Gastroesophageal sphincter (tissue), 4 donors: ENCODE measurements around the gene LGALS4. TPM values are rescaled to one million over a fixed set of nuclear protein-coding genes. Genes with fewer than 3 reads are reported as not detected.

Source experiments
- ATAC-seq: fragments of 150-250 bp; one replicate; pipeline ENCODE4 v1.9.1; 2016; ENCODE audit warnings: mild to moderate bottlenecking, moderate library complexity
- H3K27ac ChIP-seq, 4 donors: fragments of 200-600 bp; sonication (generic) in 3 of 4; 1 replicate in 3 of 4; 2 replicates in 1 of 4; pipeline ENCODE4 v1.5.1; 2016 to 2019
- H3K27me3 ChIP-seq: fragments of 200-600 bp; sonication (generic); one replicate; pipeline ENCODE4 v1.5.1; 2019
- H3K36me3 ChIP-seq, 2 donors: fragments of 200-600 bp; sonication (generic); one replicate each; pipeline ENCODE4 v1.5.1; 2019; ENCODE audit warnings: control low read depth in 1 of 2
- H3K4me1 ChIP-seq, 3 donors: fragments of 200-600 bp; sonication (generic); 1 replicate in 2 of 3; 2 replicates in 1 of 3; pipeline ENCODE4 v1.5.1; 2016 to 2019; ENCODE audit warnings: control low read depth in 2 of 3
- H3K4me3 ChIP-seq, 2 donors: fragments of 200-600 bp; sonication (generic); one replicate each; pipeline ENCODE4 v1.5.1; 2019; ENCODE audit warnings: mild to moderate bottlenecking in 1 of 2, moderate library complexity in 1 of 2
- H3K9me3 ChIP-seq, 3 donors: fragments of 200-600 bp; sonication (generic); one replicate each; pipeline ENCODE4 v1.5.1; 2017 to 2019; ENCODE audit warnings: control low read depth in 2 of 3
- EP300 ChIP-seq: sonication (generic); formaldehyde crosslinking; IDR thresholded peaks from one replicate; pipeline ENCODE4 v1.6.1; 2017; ENCODE audit warnings: antibody characterized with exemption, mild to moderate bottlenecking
- POLR2A ChIP-seq, 2 donors: fragments of 450-650 bp; IDR thresholded peaks; one replicate each; pipeline ENCODE4 v1.6.1; 2017; ENCODE audit warnings: antibody characterized with exemption in 2 of 2, mild to moderate bottlenecking in 2 of 2, moderate library complexity in 1 of 2
- POLR2AphosphoS5 ChIP-seq: sonication (generic); formaldehyde crosslinking; IDR thresholded peaks from one replicate; pipeline ENCODE4 v1.6.1; 2017; ENCODE audit warnings: antibody characterized with exemption
- WGBS, 2 donors: methylation state at CpG; one replicate each; pipeline ENCODE4 v1.1.5; 2018; ENCODE audit warnings: low coverage in 1 of 2; 5-methylcytosine and 5-hydroxymethylcytosine counted together
- total RNA-seq, 4 donors: library from RNA; depleted of rRNA; stranded (reverse); fragments of >200 nt; gene quantifications; one replicate each; pipeline ENCODE4 v1.1.0, GENCODE V29; 2016
- TF ChIP-seq, protein P1 (sequence below), 4 experiments: fragments of 200-600 bp in 2 of 4; fragments of 450-650 bp in 2 of 4; sonication (generic) in 1 of 4; IDR thresholded peaks; one replicate each; pipeline ENCODE4 v1.5.1; 2017 to 2019; ENCODE audit warnings: antibody characterized with exemption in 4 of 4, mild to moderate bottlenecking in 2 of 4, moderate library complexity in 2 of 4

Gene LGALS4
- total RNA-seq, 4 donors from 2014 or later, result 0.27 to 1.6 (median 1.1) TPM; not detected in 1

GRCh38 chr19:38853214-38853613, 40.5 kb upstream of the LGALS4 start:
- TF ChIP-seq, protein P1, sequence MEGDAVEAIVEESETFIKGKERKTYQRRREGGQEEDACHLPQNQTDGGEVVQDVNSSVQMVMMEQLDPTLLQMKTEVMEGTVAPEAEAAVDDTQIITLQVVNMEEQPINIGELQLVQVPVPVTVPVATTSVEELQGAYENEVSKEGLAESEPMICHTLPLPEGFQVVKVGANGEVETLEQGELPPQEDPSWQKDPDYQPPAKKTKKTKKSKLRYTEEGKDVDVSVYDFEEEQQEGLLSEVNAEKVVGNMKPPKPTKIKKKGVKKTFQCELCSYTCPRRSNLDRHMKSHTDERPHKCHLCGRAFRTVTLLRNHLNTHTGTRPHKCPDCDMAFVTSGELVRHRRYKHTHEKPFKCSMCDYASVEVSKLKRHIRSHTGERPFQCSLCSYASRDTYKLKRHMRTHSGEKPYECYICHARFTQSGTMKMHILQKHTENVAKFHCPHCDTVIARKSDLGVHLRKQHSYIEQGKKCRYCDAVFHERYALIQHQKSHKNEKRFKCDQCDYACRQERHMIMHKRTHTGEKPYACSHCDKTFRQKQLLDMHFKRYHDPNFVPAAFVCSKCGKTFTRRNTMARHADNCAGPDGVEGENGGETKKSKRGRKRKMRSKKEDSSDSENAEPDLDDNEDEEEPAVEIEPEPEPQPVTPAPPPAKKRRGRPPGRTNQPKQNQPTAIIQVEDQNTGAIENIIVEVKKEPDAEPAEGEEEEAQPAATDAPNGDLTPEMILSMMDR (IDR thresholded peaks at IDR 0.05), result no peak
- TF ChIP-seq POLR2AphosphoS5 (no peak), EP300 (no peak), POLR2A (IDR thresholded peaks at IDR 0.05) (no peak)
- 88 to 100% methylated on average over 4 to 12 of the region's 17 CpGs for WGBS, 2 donors
- Histone ChIP-seq H3K4me1 (peaks cover 0 to 28% (median 10%) of the 10 kb centered on the region in 3 donors), H3K27ac (peak overlapping the region in 3 of 4 donors; percentile 99 to 100 (median 100)), H3K27me3 (no peaks in the 10 kb centered on the region), H3K9me3 (no peaks in the 10 kb centered on the region), H3K36me3 (no peaks in the 10 kb centered on the region), H3K4me3 (peak overlapping the region in 1 of 2 donors; percentile 87)
- ATAC-seq, result no peak

DNA sequence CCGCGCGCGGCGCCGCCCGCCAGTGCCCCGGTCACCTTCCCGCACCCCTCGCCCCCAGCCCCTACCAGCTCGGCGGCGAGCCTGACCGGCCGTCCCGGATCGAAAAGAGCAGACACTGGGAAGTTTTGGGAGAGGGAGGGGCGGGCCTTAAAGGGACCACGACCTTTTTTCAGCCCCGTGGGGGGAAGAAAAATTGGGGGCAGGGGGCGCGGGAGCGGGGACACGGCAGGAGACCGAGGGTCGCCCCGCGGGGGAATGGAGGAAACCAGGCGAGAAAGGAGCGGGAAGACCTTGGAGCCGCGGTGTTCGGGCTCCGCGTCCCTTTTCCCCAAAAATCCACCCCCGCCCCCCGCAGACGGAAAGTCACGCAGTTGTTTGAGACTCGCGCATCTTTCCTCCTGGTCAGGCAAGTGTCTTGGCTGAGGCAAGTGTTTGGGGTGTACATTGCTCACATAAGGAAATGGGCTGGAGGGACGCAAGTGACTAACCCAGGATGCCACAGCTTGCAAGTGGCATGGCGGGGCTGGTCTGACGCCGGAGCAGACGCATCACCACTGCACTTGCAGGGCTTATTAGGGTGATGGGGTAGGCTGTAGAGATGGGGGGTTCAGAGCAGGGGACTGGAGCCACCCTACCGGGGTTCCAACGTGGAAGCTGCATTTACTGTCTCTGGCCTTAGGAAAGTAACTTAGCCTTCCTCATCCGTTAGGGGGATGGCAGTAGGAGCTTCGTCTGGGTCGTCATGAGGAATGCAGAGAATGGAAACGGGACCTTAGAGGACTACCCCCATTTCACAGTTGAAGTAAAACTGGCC, 39.7 kb upstream of the LGALS4 start:
- H3K27ac ChIP-seq, result peak overlapping the region; percentile 98 to 100 (median 100)
- H3K9me3 ChIP-seq, result no peaks in the 10 kb centered on the region
- WGBS, 2 donors, result 1% methylated on average over 23 of the region's 52 CpGs; no CpG with 5 or more reads in 1 of the 2 donors
- TF ChIP-seq, protein P1 (IDR thresholded peaks at IDR 0.05), result no peak
- TF ChIP-seq POLR2A (IDR thresholded peaks at IDR 0.05), result peak; percentile 12 to 15
- no peak for TF ChIP-seq EP300
- peak; percentile 17 for TF ChIP-seq POLR2AphosphoS5
- H3K27me3 ChIP-seq, result no peaks in the 10 kb centered on the region
- peaks cover 0 to 6% of the 10 kb centered on the region in 2 donors for H3K36me3 ChIP-seq
- H3K4me3 ChIP-seq, result peak overlapping the region; percentile 87 to 89
- H3K4me1 ChIP-seq, result peaks cover 0 to 36% (median 18%) of the 10 kb centered on the region in 3 donors
- ATAC-seq, result no peak

DNA sequence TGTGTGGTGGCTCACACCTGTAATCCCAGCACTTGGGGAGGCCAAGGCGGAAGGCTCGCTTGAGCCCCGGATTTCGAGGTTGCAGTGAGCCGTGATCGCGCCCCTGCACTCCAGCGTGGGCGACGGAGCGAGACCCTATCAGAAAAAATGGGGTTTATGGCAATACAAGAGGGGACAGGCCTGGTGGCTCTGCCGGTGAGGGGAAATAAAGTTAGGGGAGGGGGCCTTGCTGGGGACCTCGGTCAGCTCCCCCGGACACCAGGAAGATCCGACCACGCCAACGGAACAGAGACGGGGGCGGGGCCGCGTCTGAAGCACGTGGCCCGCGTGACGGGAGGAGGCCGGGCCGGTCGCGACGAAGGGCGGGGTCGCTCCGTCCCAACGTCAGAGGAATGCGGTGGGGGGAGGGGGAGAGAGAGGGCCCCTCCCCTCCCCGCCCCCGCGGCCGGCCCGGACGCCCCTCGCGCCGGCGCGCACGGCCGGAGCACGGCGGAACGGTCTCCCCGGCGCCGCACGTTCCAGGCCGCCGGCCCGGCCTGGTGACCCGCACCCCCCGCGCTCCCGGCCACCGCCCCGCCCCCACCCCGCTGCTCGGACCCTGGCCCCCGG, 39.0 kb upstream of the LGALS4 start:
- ATAC-seq, result peak; percentile 37
- 0% methylated on average over 11 of the region's 67 CpGs; no CpG with 5 or more reads in 1 of the 2 donors for WGBS, 2 donors
- peaks cover 0 to 43% (median 19%) of the 10 kb centered on the region in 3 donors for H3K4me1 ChIP-seq
- TF ChIP-seq POLR2AphosphoS5, result peak; percentile 81
- no peak for TF ChIP-seq EP300
- TF ChIP-seq POLR2A (IDR thresholded peaks at IDR 0.05), result peak; percentile 46 to 62
- H3K4me3 ChIP-seq, result peak overlapping the region; percentile 87 to 89
- no peaks in the 10 kb centered on the region for H3K27me3 ChIP-seq
- H3K9me3 ChIP-seq, result no peaks in the 10 kb centered on the region
- H3K36me3 ChIP-seq, result peaks cover 0 to 13% of the 10 kb centered on the region in 2 donors
- H3K27ac ChIP-seq, result peak overlapping the region; percentile 98 to 100 (median 100)

DNA sequence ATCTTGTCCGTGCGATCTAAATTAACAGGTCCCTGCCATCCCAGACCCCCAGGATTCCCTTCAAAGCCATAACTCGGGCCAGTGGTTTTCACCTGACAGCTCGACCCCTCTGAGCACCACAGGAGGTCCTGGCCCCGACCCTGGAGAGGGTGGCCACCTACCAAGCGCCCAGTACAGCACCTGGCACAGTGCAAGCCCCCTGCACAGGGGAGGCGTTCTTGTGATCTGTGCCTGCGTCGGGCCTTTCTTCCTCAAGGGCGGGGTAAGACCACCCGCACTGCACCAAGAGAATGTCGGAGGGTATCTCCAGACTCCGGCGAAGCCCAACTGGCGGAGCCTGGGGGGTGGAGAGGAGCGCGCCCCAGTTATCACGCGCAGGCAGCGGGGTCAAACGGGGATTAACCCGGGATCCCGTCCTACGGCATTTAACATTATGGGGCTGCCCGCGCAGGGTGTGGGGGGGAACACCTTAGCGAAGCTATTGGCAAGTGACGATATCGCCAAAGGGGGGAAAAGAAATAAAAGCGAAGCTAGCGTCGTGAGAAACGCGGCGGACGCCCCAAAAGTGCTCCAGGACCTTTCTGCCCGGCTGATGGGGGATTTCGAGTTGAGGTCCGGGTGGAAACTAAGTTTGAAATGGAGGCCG, 38.4 kb upstream of the LGALS4 start:
- H3K4me3 ChIP-seq, result peak overlapping the region; percentile 87 to 89
- no peak for ATAC-seq
- no peaks in the 10 kb centered on the region for H3K9me3 ChIP-seq
- WGBS, 2 donors, result 0 to 1% methylated on average over 12 to 17 of the region's 40 CpGs
- peaks cover 0 to 49% (median 19%) of the 10 kb centered on the region in 3 donors for H3K4me1 ChIP-seq
- no peaks in the 10 kb centered on the region for H3K27me3 ChIP-seq
- no peak for TF ChIP-seq EP300
- TF ChIP-seq POLR2A (IDR thresholded peaks at IDR 0.05), result no peak
- H3K27ac ChIP-seq, result peak overlapping the region; percentile 89 to 100 (median 100)
- peaks cover 0 to 19% of the 10 kb centered on the region in 2 donors for H3K36me3 ChIP-seq

GRCh38 chr19:38850436-38850975, 37.8 kb upstream of the LGALS4 start:
- Histone ChIP-seq H3K4me3 (peak overlapping the region; percentile 87 to 89), H3K9me3 (no peaks in the 10 kb centered on the region), H3K36me3 (peaks cover 0 to 25% of the 10 kb centered on the region in 2 donors), H3K27ac (peak overlapping the region; percentile 89 to 100 (median 100)), H3K4me1 (peaks cover 0 to 55% (median 19%) of the 10 kb centered on the region in 3 donors), H3K27me3 (no peaks in the 10 kb centered on the region)
- 0 to 2% methylated on average over 1 to 6 of the region's 26 CpGs for WGBS, 2 donors
- peak; percentile 88 for ATAC-seq
- TF ChIP-seq EP300 (no peak), POLR2AphosphoS5 (peak; percentile 82), POLR2A (IDR thresholded peaks at IDR 0.05) (peak; percentile 64 to 73)
- TF ChIP-seq, protein P1 (IDR thresholded peaks at IDR 0.05), result peak in 2 of 4 experiments; percentile 70 to 86
